CD4-positive, alpha-beta memory T cell (primary cell): ENCODE data around the gene RIMBP2. TPM values are rescaled to one million over a fixed set of nuclear protein-coding genes. Genes with fewer than 3 reads are reported as not detected.

ENCODE experiments used
- CTCF ChIA-PET: fragments of 350-600 bp; sonication (Branson Sonifier 250); formaldehyde crosslinking; loops from one replicate; lab custom pipeline; 2021; ENCODE audit warnings: inconsistent platforms; ENCODE audit not compliant: partially characterized antibody; lab: Charles Lee
- POLR2A ChIA-PET: fragments of 350-600 bp; sonication (Branson Sonifier 250); formaldehyde crosslinking; loops from one replicate; lab custom pipeline; 2021; ENCODE audit not compliant: partially characterized antibody; lab: Charles Lee
- DNase-seq, 5 donors: peaks; one replicate each; pipeline versions ENCODE4 v3.0.0 to v3.0.0-alpha.2; 2020 to 2022; ENCODE audit warnings: mixed read lengths in 1 of 5
- H3K27ac ChIP-seq: one replicate; pipeline ENCODE4 v1.7.0; 2013; ENCODE audit warnings: low read depth, low read length
- H3K27me3 ChIP-seq: 2 replicates; pipeline ENCODE4 v1.7.0; 2013; ENCODE audit warnings: mild to moderate bottlenecking, low read length, moderate library complexity; ENCODE audit not compliant: insufficient read depth
- H3K36me3 ChIP-seq: 2 replicates; pipeline ENCODE4 v1.7.0; 2013; ENCODE audit warnings: mild to moderate bottlenecking, low read length, moderate library complexity; ENCODE audit not compliant: insufficient read depth
- H3K4me1 ChIP-seq: 2 replicates; pipeline ENCODE4 v1.7.0; 2013; ENCODE audit warnings: mild to moderate bottlenecking, low read length, moderate library complexity; ENCODE audit not compliant: insufficient read depth
- H3K4me3 ChIP-seq, 2 donors: one replicate each; pipeline ENCODE4 v1.7.0; 2013; ENCODE audit warnings: low read length in 2 of 2, mild to moderate bottlenecking in 1 of 2
- H3K9me3 ChIP-seq, 2 donors: one replicate each; pipeline ENCODE4 v1.7.0; 2013; ENCODE audit warnings: low read length in 2 of 2, control low read depth in 1 of 2; ENCODE audit not compliant: control insufficient read depth in 1 of 2
- H3K27ac Mint-ChIP-seq, 7 donors: one replicate each; pipeline ENCODE4 v1.8.0; 2020 to 2021; ENCODE audit warnings: mixed read lengths in 7 of 7, mild to moderate bottlenecking in 6 of 7, inconsistent platforms in 3 of 7, moderate library complexity in 3 of 7
- H3K27me3 Mint-ChIP-seq, 2 donors: one replicate each; pipeline ENCODE4 v1.8.0; 2020 to 2021; ENCODE audit warnings: mixed read lengths in 2 of 2
- H3K36me3 Mint-ChIP-seq, 2 donors: one replicate each; pipeline ENCODE4 v1.8.0; 2020 to 2021; ENCODE audit warnings: mixed read lengths in 2 of 2, inconsistent platforms in 1 of 2, mild to moderate bottlenecking in 1 of 2
- H3K4me1 Mint-ChIP-seq, 4 donors: one replicate each; pipeline ENCODE4 v1.8.0; 2020 to 2021; ENCODE audit warnings: mixed read lengths in 4 of 4, mild to moderate bottlenecking in 1 of 4
- H3K4me3 Mint-ChIP-seq, 8 donors: one replicate each; pipeline ENCODE4 v1.8.0; 2020 to 2021; ENCODE audit warnings: mixed read lengths in 8 of 8, mild to moderate bottlenecking in 7 of 8, moderate library complexity in 6 of 8, inconsistent platforms in 3 of 8
- H3K9me3 Mint-ChIP-seq, 8 donors: one replicate each; pipeline ENCODE4 v1.8.0; 2020 to 2021; ENCODE audit warnings: mixed read lengths in 8 of 8, mild to moderate bottlenecking in 5 of 8, inconsistent platforms in 3 of 8, moderate library complexity in 1 of 8
- intact Hi-C: fragments of 100-400 bp; cut with micrococcal nuclease; formaldehyde crosslinking; loops from one replicate; pipeline ENCODE4 v1.15.1; 2023
- polyA plus RNA-seq, 2 donors: library from polyadenylated mRNA; unstranded; fragments of 300-500 nt; fragmentation: Illumina TruSeq; gene quantifications; one replicate each; pipeline ENCODE4 v1.2.3, GENCODE V29; 2021
- total RNA-seq, 2 experiments: library from RNA; stranded (reverse); gene quantifications; one replicate each; pipeline ENCODE4 v1.2.3, GENCODE V29; 2021

RIMBP2 gene
- total and polyA plus RNA-seq, 4 experiments from 2014 or later, result 0.20 TPM; not detected in 3

GRCh38 chr12:130523208-130523607 is 192.9 kb downstream of the RIMBP2 start:
- Mint-ChIP-seq H3K4me3 (no peak overlapping the region), H3K27ac (no peak overlapping the region), H3K9me3 (peaks cover 0 to 9% (median under 1%) of the 10 kb centered on the region in 8 donors), H3K36me3 (no peaks in the 10 kb centered on the region), H3K27me3 (peaks cover 4 to 6% of the 10 kb centered on the region in 2 donors), H3K4me1 (no peaks in the 10 kb centered on the region)
- no peaks in the 10 kb centered on the region for H3K36me3 ChIP-seq
- no peak for DNase-seq
- intact Hi-C loops, result no loop called here
- H3K9me3 ChIP-seq, result no peaks in the 10 kb centered on the region
- ChIA-PET POLR2A (no interaction called here), CTCF (no interaction called here)
- no peak overlapping the region for H3K27ac ChIP-seq
- H3K4me1 ChIP-seq, result no peaks in the 10 kb centered on the region
- no peaks in the 10 kb centered on the region for H3K27me3 ChIP-seq
- H3K4me3 ChIP-seq, result no peak overlapping the region

GRCh38 chr12:130522244-130522834 is 193.8 kb downstream of the RIMBP2 start:
- H3K36me3 Mint-ChIP-seq, result no peaks in the 10 kb centered on the region
- H3K4me1 ChIP-seq, result no peaks in the 10 kb centered on the region
- intact Hi-C loops, result no loop called here
- DNase-seq, result no peak
- ChIA-PET CTCF (no interaction called here), POLR2A (no interaction called here)
- no peaks in the 10 kb centered on the region for H3K4me1 Mint-ChIP-seq
- H3K27me3 ChIP-seq, result no peaks in the 10 kb centered on the region
- peak overlapping the region in 1 of 7 donors; percentile 2 for H3K27ac Mint-ChIP-seq
- H3K27me3 Mint-ChIP-seq, result peaks cover 4 to 6% of the 10 kb centered on the region in 2 donors
- H3K27ac ChIP-seq, result no peak overlapping the region
- H3K9me3 Mint-ChIP-seq, result peaks cover 0 to 6% (median under 1%) of the 10 kb centered on the region in 8 donors
- no peaks in the 10 kb centered on the region for H3K9me3 ChIP-seq
- H3K4me3 ChIP-seq, result no peak overlapping the region
- no peaks in the 10 kb centered on the region for H3K36me3 ChIP-seq
- H3K4me3 Mint-ChIP-seq, result no peak overlapping the region

- Mint-ChIP-seq H3K36me3 (no peaks in the 10 kb centered on the region), H3K9me3 (peaks cover 0 to 6% (median under 1%) of the 10 kb centered on the region in 8 donors), H3K27me3 (peaks cover 4 to 7% of the 10 kb centered on the region in 2 donors), H3K27ac (no peak overlapping the region), H3K4me3 (no peak overlapping the region), H3K4me1 (no peaks in the 10 kb centered on the region)
- no peak for DNase-seq
- Histone ChIP-seq H3K27me3 (no peaks in the 10 kb centered on the region), H3K4me3 (no peak overlapping the region), H3K4me1 (no peaks in the 10 kb centered on the region), H3K36me3 (no peaks in the 10 kb centered on the region), H3K9me3 (peaks cover 0 to under 1% of the 10 kb centered on the region in 2 donors), H3K27ac (no peak overlapping the region)
- CTCF ChIA-PET, result no interaction called here
- intact Hi-C loops, result no loop called here
- POLR2A ChIA-PET, result no interaction called here
Measured at GRCh38 chr12:130521375-130522124, 194.5 kb downstream of the RIMBP2 start.

- Mint-ChIP-seq H3K27me3 (peaks cover 4 to 8% of the 10 kb centered on the region in 2 donors), H3K4me1 (no peaks in the 10 kb centered on the region), H3K36me3 (no peaks in the 10 kb centered on the region), H3K9me3 (peaks cover 0 to 12% (median under 1%) of the 10 kb centered on the region in 8 donors), H3K4me3 (no peak overlapping the region), H3K27ac (no peak overlapping the region)
- H3K27me3 ChIP-seq, result no peaks in the 10 kb centered on the region
- peaks cover 0 to 3% of the 10 kb centered on the region in 2 donors for H3K9me3 ChIP-seq
- no peak overlapping the region for H3K27ac ChIP-seq
- CTCF ChIA-PET, result no interaction called here
- H3K4me1 ChIP-seq, result no peaks in the 10 kb centered on the region
- intact Hi-C loops, result no loop called here
- no peaks in the 10 kb centered on the region for H3K36me3 ChIP-seq
- no peak for DNase-seq
- POLR2A ChIA-PET, result no interaction called here
- no peak overlapping the region for H3K4me3 ChIP-seq
Measured at GRCh38 chr12:130520784-130521183, 195.3 kb downstream of the RIMBP2 start.

- Histone ChIP-seq H3K4me1 (no peaks in the 10 kb centered on the region), H3K36me3 (no peaks in the 10 kb centered on the region), H3K9me3 (peaks cover 0 to 3% of the 10 kb centered on the region in 2 donors), H3K27me3 (no peaks in the 10 kb centered on the region), H3K27ac (no peak overlapping the region), H3K4me3 (no peak overlapping the region)
- POLR2A ChIA-PET, result no interaction called here
- H3K27ac Mint-ChIP-seq, result no peak overlapping the region
- H3K4me1 Mint-ChIP-seq, result no peaks in the 10 kb centered on the region
- DNase-seq, result no peak
- no peaks in the 10 kb centered on the region for H3K36me3 Mint-ChIP-seq
- CTCF ChIA-PET, result no interaction called here
- H3K4me3 Mint-ChIP-seq, result no peak overlapping the region
- peaks cover 0 to 5% of the 10 kb centered on the region in 2 donors for H3K27me3 Mint-ChIP-seq
- intact Hi-C loops, result no loop called here
- H3K9me3 Mint-ChIP-seq, result peaks cover 0 to 8% (median 4%) of the 10 kb centered on the region in 8 donors
Measured at GRCh38 chr12:130517588-130517987, 198.5 kb downstream of the RIMBP2 start.

GRCh38 chr12:130514149-130514551 is 201.9 kb downstream of the RIMBP2 start:
- no peak overlapping the region for H3K4me3 ChIP-seq
- no peak overlapping the region for H3K27ac Mint-ChIP-seq
- no peaks in the 10 kb centered on the region for H3K27me3 ChIP-seq
- no peak for DNase-seq
- CTCF ChIA-PET, result no interaction called here
- H3K27ac ChIP-seq, result no peak overlapping the region
- H3K4me3 Mint-ChIP-seq, result no peak overlapping the region
- peaks cover 0 to 3% of the 10 kb centered on the region in 2 donors for H3K9me3 ChIP-seq
- POLR2A ChIA-PET, result no interaction called here
- peaks cover 0 to 8% (median 4%) of the 10 kb centered on the region in 8 donors for H3K9me3 Mint-ChIP-seq
- H3K36me3 Mint-ChIP-seq, result no peaks in the 10 kb centered on the region
- intact Hi-C loops, result no loop called here
- H3K4me1 ChIP-seq, result no peaks in the 10 kb centered on the region
- H3K4me1 Mint-ChIP-seq, result no peaks in the 10 kb centered on the region
- H3K27me3 Mint-ChIP-seq, result peaks cover 0 to 5% of the 10 kb centered on the region in 2 donors
- H3K36me3 ChIP-seq, result no peaks in the 10 kb centered on the region

- H3K4me1 Mint-ChIP-seq, result no peaks in the 10 kb centered on the region
- no peaks in the 10 kb centered on the region for H3K36me3 Mint-ChIP-seq
- POLR2A ChIA-PET, result no interaction called here
- Histone ChIP-seq H3K27ac (no peak overlapping the region), H3K36me3 (no peaks in the 10 kb centered on the region), H3K27me3 (no peaks in the 10 kb centered on the region), H3K4me3 (no peak overlapping the region), H3K9me3 (peaks cover 0 to 3% of the 10 kb centered on the region in 2 donors), H3K4me1 (no peaks in the 10 kb centered on the region)
- peaks cover 0 to 5% of the 10 kb centered on the region in 2 donors for H3K27me3 Mint-ChIP-seq
- H3K4me3 Mint-ChIP-seq, result no peak overlapping the region
- intact Hi-C loops, result no loop called here
- H3K27ac Mint-ChIP-seq, result no peak overlapping the region
- peaks cover 0 to 8% (median 4%) of the 10 kb centered on the region in 8 donors for H3K9me3 Mint-ChIP-seq
- CTCF ChIA-PET, result no interaction called here
- no peak for DNase-seq
Measured at GRCh38 chr12:130513556-130513955, 202.5 kb downstream of the RIMBP2 start.
